Testis (tissue), 2 donors: Measurements from ENCODE around the gene MACROD2.

ENCODE experiments used
- CTCF ChIP-seq, 3 experiments: fragments of 450-650 bp in 2 of 3; fragments of 200-600 bp in 1 of 3; sonication (generic) in 1 of 3; IDR thresholded peaks; one replicate each; pipeline ENCODE4 v1.5.1; 2016 to 2019; ENCODE audit warnings: antibody characterized with exemption in 3 of 3, mild to moderate bottlenecking in 2 of 3, moderate library complexity in 1 of 3
- POLR2A ChIP-seq: fragments of 450-650 bp; IDR thresholded peaks from one replicate; pipeline ENCODE4 v1.6.1; 2017; ENCODE audit warnings: antibody characterized with exemption, mild to moderate bottlenecking, moderate library complexity

GRCh38 chr20:14412065-14412681 is 416.9 kb downstream of the MACROD2 start:
- TF ChIP-seq CTCF (IDR thresholded peaks at IDR 0.05) (no peak), POLR2A (no peak)
